GM18498 (cell line): ENCODE data around the gene ENPP6.
"Not testable (repeated sequence)": the region's sequence is repeated elsewhere in the genome, so short reads cannot be mapped to it uniquely, and the experiment has no call there.

ENCODE experiments used
- ATAC-seq: cut with Tn5 transposase; IDR thresholded peaks from one replicate; pipeline ENCODE4 v1.9.1; 2021; ENCODE audit warnings: mild to moderate bottlenecking, moderate library complexity; ENCODE audit not compliant: unreplicated experiment

ENPP6 gene

DNA sequence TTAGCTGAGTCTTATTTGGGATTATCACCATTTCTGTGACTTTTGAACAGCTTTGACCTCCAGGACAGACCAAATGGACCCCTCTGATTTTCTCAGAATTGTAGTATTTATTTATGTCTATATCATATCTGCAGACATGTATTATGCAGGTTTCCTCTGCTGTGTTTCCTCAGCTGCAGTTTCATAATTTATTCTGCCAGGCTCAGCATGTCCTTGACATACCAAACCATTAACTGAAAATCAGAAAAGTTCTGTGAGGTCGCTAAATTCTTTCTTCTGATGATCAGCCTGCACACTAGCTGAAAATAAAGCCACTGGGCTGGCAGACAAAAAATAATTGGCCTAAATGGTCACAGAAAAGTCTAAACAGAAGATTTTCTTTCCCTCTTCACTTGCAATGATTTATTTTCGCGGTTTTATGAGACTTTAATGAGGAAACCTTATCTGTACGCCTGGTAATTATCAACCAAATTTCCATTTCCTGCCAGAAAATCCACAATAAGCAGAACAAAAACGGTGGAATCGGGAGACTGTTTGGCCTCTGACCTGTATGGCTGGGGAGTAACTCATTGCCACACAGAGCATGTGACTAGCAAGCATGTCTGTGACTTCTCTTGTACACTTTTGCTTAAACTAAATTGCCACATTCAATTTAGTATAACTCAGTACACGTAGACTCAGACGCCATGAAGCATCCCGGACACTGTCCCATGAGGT, 150.9 kb downstream of the ENPP6 start:
- no peak for ATAC-seq

DNA sequence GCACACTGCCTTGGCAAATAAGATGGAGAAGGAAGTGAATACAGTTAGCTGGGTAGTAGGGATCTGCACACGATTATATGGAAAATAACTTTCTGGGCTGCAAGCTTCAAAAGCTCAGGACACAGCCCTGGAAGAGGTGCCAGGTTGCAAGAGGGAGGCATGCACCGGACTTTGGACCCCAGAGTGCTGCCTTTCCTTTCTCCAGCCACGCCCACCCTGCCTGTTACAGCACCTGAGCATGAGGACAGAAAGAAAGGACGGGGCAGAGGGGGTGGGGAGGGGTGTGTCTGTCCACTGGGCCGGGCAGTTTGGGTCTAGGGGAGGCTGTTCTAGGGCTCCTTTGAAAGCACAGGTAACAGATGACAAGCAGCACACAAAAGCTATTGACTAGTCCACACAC, 152.8 kb downstream of the ENPP6 start:
- no peak for ATAC-seq

GRCh38 chr4:184062769-184063168, 154.9 kb downstream of the ENPP6 start:
- ATAC-seq = no peak

GRCh38 chr4:184061582-184061981, 156.1 kb downstream of the ENPP6 start:
- no peak for ATAC-seq

GRCh38 chr4:184059099-184059498, 158.6 kb downstream of the ENPP6 start:
- ATAC-seq = no peak

- ATAC-seq = no peak
Observed at GRCh38 chr4:184058026-184058425, 159.6 kb downstream of the ENPP6 start.

- ATAC-seq = no peak
Observed at GRCh38 chr4:184056877-184057276, 160.8 kb downstream of the ENPP6 start.

- no peak for ATAC-seq
Observed at GRCh38 chr4:184053434-184053833, 164.2 kb downstream of the ENPP6 start.

GRCh38 chr4:184052616-184053015, 165.1 kb downstream of the ENPP6 start:
- no peak for ATAC-seq

- ATAC-seq = not testable (repeated sequence)
Observed at GRCh38 chr4:184051262-184051661, 166.4 kb downstream of the ENPP6 start.

DNA sequence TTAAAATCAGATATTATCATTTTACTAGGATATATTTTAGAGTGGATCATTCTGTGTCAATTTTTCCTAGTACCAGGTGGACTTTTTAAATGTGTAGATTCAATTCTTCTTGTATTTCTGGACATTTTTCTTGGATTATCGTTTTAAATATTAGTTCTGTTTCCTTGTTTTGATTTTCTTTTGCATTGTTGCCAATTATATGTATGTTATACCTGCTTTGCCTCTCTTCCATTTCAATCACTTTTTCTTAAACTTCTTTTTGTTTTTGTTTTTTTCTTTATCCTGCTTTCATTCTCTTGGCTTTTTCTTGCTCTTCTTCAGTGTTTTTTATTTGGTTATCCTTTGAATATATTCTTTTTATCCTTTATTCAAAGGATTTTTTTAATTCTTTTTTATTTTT, 171.5 kb downstream of the ENPP6 start:
- no peak for ATAC-seq

- ATAC-seq = no peak
Observed at GRCh38 chr4:184041156-184041555, 176.5 kb downstream of the ENPP6 start.

- ATAC-seq = no peak
Observed at GRCh38 chr4:184039963-184040383, 177.7 kb downstream of the ENPP6 start.
